Measurements from ENCODE around the gene ALDH3A1.

The ALDH3A1 gene

DNA sequence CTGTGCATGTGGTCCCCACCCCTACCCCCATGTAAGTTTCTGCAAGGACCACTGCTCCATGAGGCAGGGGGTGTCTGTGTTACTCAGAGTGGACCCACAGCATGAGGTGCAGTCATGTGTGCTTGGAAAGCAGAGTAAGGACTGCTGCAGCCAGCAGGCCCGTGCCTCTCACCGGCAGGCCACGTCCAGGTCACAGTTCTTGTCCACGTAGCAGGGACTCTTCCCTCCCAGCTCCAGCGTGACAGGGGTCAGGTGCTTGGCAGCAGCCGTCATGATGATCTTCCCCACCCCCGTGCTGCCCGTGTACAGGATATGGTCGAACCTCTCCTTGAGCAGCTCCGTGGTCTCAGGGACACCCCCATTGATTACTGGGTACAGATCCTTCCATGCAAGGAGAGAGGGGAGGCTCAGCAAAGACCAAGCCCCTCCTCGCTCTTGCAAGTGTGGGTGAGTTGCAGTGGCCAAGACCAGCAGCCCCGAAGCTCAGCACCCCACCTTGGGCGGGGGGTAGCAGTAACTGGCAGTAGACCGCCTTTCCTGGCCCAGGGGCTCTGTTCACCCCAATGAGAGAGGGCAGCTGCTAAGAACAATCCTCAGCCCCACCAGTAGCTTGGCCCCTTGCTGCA lies 6.2 kb downstream of the ALDH3A1 start:
- no peak for DNase-seq (ENCODE audit: low read depth in 3 of 3)

DNA sequence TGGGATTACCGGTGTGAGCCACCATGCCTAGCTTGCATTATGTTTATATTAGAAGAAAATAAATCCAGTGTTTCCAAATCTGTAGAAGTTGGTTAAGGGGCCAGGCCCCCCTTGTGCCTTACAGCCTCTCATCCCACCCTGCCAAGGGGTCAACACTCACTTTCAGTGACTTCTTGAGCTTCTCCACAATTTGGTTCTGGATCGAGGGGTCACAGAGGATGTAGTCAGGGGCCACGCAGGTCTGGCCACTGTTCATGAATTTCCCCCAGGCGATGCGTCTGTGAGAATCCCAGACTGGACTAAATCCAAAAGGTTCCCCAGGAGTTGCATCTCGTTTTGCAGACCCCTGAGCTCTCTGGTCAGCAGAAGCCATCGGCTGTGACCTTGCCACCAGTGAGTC lies 7.2 kb downstream of the ALDH3A1 start:
- DNase-seq (ENCODE audit: low read depth in 3 of 3), result no peak

DNA sequence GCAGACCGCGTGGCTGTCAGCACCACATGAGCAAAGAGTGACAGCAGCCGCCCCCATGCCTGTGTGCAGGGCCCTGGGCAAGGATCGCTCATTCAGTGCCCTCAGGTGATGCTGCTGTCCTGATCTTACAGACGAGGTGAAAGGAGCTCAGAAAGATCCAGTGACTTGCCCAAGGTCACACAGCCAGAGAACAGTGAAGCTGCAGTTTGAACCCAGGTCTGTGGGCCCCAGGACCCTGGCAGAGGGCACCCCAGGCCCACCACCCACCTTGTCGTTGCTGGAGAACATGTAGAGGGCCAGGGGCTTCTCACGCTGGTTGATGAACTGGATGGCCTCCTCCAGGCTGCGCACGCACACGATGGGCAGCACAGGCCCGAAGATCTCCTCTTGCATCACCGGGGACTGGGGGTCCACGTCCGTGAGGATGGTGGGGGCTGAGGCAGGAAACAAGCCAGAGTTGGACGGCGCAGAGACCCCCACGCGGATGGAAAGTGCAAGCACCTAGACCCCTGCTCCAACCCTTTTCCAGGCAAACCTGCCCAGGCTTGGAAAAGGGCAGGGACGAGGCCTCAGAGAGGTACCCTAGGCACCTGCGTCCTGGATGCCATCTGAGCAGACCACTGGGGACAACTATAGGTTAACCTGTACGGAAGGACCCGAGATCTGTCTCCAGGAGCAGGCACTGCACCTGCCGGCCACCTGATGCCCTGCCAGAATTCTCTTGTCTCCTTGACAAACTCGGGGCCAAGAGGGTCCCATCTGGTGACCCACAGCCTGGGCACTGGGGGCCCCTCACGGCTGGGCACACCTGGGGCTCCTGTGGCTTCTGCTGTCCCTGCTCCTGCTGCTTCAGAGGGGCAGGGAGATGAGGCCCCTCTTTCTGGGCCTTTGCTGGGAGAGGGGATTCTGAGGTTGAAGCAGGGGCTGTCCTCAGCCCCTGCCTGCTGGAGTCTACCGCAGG lies 8.6 kb downstream of the ALDH3A1 start:
- no peak for DNase-seq (ENCODE audit: low read depth in 3 of 3)

DNA sequence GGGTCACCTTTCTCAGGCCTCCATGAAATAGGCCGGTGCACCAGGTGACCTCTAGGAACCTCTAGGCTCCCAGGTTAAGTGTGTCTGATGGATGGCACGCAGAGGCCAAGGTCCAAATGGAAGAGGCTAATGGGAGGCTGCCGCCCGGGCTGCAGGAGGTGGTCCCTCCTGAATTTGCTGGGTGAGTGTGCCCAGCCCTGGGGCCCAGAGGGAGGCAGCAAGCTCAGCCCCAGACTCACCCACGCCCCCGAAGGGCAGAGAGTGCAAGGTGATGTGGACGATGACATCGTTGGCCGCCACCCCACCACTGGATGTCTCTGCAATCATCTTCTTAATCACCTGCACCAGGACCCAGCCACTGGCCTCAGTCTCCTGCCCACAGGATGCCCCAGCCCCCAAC lies 9.3 kb downstream of the ALDH3A1 start:
- no peak for DNase-seq (ENCODE audit: low read depth in 3 of 3)

DNA sequence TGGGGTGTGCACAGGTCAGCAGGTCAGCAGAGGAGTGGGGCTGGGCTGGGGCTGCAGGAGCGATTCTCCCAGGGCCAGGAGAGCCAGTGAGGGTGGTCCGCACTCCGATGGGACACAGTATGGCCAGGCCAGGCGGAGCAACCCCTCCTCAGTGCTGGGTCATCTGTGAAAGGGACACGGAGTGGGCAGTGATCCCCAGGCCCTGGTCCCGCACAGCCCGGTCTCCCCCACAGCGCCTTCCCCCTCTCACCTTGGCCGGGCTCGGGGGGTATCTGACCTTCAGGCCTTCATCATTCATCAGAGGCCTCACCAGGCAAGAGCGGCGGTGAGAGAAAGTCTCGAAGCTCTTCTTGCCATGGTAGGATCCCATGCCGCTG lies 10.0 kb downstream of the ALDH3A1 start:
- no peak for DNase-seq (ENCODE audit: low read depth in 3 of 3)

DNA sequence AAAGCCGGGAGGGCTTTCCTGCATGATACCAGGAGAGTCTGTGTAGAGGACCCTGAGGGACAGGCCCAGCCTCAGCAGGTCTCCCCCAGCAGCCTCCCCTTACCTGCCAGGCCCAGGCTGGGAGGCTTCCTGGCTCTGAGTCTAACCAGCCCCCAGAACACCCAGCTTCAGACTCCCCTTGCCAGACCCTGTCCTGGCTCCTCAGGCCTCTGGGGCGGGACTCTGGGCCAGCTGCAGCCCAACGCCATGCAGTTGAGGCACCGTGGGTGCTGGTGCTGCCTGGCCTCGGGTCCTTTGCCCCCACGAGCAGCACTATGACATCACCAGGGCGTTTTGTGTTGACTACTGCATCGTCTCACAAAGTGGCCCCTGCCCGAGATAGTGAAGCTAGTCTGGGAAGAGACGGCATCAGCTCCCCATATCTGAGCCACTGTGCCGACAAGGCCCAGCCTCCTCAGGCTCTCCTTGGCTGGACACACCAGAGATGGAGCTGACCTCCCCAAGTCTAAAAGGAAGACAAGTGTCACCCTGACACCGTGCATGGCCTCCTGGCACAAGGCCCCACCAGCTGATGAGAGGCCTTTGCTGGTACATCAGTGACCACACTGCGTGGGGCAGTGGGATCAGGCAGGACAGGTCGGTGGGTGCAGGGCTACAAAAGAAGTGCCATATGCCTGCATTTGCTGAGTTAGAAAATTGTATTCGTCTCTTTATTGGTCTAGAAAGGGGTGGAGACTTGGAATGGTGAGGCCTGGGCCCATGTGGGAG lies 10.6 kb downstream of the ALDH3A1 start:
- DNase-seq (ENCODE audit: low read depth in 3 of 3), result no peak

DNA sequence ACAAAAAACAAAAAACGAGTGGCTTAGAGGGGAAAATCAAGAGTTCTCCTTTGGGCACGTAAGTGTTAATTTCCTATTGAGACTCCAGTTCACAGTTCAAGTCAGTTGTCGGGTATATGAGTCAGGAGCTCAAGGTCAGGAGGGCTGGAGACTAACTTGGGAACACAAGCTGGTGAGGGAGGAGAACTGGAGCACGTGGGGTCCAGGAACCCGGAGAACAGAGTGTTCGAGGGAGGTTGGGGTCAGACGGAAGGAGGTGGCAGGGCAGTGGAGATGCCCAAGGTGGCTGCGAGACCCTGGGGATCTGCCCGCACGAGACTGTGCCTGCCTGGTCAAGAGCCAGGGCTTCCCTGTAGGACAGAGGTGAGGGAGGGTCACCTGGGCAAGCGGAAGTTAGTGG lies 12.0 kb downstream of the ALDH3A1 start:
- DNase-seq (ENCODE audit: low read depth in 3 of 3), result no peak

DNA sequence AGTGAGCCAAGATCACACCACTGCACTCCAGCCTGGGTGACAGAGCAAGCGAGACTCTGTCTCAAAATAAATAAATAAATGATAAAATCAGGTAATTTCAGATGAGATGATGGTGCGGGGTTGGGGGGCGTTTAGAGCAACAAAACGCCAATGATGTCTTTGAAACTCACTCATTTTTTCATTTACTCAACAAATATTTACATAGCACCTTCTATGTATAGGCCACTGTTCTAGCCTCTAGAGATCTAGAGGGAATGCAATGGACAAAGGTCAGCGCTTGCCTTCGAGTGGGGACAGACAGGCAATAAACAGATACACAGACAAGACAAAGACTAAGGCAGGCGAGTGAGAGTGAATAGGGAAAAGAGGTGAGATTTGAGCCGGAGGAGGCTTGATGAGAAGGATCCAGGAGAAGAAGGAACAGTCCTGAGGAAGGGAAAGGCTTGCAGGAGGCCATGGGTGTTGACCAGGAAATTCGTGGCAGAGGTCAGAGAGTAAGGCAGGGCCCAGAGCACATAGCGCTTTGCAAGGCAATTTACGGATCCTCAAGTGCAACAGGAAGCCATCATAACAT lies 14.1 kb downstream of the ALDH3A1 start:
- no peak for DNase-seq (ENCODE audit: low read depth in 3 of 3)

DNA sequence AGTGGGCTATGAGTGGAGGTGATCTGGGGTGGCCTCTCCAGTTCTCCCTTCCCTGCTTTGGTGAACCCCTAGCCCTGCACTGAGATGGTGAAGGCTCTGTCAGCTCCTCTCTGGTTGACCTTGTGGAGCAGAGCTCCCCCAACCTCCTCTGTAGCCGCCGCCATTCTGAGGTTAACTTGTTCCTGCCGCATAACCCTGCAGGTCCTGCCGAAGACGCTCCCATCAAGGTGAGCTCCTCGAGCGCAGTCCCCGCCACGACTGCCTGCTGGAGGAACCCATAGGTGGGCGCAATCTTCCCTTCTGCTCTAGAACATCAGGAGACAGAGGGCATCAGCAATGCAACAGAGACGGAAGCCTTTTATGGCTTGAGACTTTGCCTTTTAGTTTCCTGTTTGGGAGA lies 16.5 kb downstream of the ALDH3A1 start:
- DNase-seq (ENCODE audit: low read depth in 3 of 3), result no peak

DNA sequence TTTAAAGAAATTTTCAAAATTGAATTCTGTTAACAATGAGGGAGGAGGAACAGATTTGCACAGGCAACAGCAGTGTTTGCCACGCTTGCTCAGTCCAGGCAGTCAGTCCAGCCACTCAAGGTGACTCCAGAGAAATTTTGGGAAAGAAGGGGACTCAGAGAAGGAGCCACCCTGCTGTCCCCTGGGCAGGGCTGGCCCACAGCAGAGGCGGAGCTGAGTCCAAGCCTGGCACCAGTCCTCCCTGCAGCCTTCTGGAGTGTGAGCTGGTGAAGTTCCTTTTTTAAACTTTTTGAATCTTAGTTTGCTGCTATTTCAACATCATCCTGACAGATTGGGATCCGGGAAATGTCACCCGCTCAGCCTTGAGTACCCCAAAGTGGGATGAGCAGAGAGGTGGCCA lies 17.3 kb downstream of the ALDH3A1 start:
- DNase-seq (ENCODE audit: low read depth in 3 of 3), result no peak

DNA sequence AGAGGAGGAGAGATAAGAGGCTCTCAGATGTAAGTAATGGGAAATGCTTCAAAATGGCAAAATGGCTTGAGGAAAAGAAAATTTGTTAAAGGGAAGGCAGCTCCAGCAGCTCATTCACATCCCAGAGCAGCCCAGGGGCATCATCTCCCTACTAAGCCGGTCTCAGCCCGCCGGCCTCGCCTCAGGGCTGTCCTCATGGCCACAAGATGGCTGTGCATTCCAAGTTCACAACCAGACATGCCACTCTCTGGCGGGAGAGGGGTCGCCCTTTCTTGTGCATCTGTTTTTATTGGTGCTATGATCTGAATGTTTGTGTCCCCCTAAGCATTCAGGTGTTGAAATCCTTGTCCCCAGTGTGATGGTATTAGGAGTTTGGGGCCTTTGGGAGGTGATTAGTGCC lies 18.2 kb downstream of the ALDH3A1 start:
- DNase-seq (ENCODE audit: low read depth in 3 of 3), result no peak

DNA sequence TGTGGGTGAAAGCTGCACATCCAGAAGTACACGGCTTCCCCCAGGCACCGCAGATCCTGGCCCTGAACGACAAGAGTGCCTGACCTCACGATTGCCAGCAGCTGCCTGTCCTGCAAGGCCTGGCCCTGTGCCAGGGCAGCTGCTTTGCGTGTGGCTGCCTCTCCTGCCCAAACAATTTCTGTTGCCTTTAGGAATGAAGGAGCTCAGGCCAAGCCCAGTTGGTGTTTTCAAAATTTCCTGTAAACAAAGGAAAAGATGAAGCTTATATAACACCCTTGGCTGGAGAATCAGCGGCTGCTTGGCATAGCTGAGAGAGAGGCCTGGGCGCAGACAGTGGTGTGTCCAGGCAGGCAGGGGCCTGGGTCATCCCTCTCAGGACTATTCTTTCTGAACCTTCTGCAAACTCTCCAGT lies 20.0 kb downstream of the ALDH3A1 start:
- no peak for DNase-seq (ENCODE audit: low read depth in 3 of 3)

DNA sequence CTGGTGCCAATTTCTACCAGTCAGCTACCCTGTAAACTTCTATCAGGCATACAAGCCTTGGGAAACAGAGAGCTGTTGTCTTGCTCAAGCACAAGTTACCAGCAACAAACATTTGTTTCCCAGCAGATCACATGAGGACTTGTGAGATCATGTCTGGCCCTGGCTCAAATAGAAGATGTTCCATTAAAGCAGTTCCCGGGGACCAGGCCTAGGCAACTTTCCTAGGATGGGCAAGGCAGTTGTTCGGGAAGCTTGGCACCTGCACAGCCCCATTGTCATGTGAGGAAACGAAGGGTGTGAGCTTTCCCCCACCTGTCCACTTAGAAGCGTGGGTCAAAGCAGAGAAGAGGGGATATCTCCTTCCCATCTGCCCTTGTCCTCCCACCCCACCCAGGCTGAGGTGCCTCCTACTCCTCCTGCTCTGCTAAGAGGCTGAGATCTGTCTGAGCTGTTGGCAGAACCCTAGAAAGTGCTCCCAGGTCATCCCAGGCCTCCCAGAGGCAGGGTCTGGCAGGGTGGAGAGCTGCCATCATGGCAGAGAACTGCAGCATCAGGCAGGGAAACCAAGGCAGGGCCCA lies 20.5 kb downstream of the ALDH3A1 start:
- no peak for DNase-seq (ENCODE audit: low read depth in 3 of 3)

DNA sequence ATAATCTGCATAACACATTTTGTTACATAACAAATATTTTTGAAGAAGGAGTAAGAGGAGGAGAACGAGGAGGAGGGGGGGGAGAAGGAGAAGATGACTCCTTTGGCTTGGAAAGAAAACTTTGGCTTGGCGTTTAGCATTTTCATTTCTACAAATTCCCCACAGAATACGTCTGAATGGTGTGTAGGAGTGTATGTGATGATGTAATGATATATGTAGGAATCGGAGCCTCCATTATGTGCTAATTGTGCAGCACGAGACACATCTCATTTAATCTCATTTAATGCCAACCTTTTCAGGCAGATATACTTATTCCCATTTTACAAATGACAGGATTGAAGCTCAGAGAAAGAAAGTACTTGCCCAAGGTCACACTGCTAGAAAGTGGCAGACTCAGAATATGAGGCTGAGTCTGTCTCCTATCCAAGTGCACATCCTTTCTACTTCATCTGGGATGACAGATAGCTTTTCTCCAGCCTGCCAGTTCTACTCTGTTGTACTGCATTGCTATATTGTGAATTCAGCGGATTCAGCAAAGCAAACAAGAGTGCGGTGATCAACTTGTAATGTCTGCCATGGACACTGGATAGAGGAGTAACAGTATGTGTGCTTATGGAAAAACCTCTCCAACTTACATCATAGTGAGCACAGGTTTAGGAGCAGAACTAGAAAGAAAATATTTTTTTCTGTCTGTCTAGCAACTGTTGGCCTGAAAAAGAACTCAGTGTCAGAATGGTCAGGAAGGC lies 21.3 kb downstream of the ALDH3A1 start:
- DNase-seq (ENCODE audit: low read depth in 3 of 3), result no peak

DNA sequence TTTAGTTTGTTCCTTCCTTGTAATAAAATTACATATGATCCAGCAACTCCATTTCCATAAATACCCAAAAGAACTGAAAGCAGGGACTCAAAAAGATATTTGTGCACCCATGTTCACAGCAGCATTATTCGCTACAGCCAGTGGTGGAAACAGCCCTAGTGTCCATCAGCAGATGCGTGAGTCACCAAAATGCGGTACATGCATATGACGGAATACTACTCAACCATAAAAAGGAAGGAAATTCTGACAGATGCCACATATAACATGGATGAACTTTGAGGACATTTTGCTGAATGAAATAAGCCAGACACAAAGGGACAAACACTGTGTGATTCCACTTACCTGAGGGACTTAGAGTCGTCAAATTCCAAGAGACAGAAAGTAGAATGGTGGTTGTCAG lies 22.6 kb downstream of the ALDH3A1 start:
- no peak for DNase-seq (ENCODE audit: low read depth in 3 of 3)

DNA sequence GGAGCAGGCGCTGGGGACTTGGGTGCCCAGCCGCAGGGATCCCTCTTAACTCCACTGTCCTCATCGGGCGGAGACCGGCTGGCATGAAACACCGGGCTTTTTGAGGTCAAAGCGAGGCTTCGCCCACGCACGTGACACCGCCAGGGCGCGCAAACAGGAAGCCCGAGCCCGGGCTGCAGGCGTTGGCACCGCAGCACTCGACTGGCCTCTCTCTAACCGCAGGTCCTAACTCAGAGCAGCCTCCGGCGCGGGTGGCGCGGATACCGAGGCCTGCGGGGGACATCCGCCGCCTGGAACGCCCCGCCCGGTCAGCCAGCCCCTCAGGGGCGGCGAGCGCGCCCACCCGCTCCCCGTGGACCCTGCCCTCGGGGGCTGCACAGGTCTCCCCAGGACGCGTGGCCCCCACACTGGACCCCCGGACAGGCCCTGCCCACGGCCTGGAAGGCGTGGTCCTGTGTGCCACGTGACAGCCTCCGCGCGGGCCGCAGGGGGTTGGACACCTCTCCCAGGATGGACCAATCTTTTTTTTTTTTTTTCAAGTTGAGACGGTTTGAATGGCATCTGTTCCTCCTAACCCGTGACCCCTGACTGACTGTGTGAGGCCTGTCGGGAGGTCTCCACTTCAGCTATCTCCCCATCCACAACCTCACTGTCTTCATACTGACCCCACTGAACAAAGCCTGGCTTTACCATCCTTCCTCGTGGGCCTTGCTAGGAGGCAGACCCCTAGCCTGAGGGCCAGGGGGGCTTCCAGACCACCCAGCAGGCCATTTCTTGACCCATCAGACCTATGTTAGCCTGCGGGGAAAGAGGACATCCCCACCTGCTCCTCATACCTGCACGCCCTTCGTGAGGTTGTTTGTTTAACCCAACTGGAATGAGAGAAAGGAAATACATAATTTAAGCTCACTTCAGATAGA lies 23.3 kb downstream of the ALDH3A1 start:
- peak; percentile 7 to 49 (median 24) for DNase-seq (ENCODE audit: low read depth in 3 of 3)

DNA sequence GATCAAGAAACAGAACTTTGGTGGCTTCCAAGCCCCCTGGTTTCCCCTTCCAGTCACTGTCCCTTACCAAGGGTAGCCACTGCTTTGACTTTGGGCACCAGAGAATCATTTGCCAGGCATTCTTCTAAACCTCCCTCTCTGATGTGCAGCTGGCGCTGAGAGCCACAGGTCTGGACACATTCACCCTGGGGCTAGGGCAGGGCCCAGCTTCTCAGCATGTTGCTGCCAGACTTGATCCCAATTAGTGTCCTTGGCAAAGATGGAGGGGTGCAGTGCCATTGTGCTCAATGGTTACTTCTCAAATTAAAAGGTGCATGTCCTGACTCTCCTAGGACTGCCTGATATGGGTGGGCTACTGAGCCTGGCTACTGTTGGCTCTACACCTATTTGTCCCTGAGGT lies 24.1 kb downstream of the ALDH3A1 start:
- no peak for DNase-seq (ENCODE audit: low read depth in 3 of 3)

DNA sequence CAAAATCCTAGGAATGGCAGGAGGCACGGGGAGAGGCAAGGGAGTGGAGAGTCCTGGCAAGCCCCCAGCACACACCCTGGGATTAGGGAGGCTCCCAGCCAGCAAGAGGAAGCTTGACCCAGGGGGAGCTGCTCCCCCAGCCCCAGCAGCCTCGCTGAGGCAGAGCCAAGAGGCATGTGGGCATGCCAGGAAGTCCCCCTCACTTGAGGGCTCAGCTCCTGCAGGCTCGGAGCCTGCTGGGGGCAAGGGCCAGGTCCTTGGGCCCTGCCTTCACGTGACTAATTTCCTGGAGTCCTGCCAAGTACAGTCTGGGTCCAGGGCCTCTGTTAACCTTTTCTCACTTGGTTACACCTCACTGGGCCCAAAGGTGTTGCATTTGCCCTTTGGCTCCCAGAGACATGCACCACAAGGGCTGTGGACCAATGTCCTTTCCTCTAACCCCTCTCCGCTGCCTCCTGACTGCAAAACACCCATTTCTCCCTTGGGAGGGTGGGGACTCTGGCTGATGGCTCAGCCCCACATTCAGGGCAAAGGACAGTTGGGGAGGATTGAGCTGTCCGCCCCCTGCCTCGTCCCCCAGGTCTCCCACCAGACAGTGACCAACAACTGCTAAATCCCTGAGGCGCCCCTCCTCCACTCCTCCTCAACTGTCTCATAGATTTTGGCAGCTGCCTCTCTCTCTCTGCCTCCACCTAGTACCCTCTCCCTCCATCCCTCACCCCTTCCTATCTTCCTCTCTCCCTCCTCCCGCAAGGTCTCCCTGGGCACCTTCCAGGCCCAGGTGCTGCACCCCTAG lies 27.3 kb downstream of the ALDH3A1 start:
- DNase-seq (ENCODE audit: low read depth in 3 of 3), result no peak

DNA sequence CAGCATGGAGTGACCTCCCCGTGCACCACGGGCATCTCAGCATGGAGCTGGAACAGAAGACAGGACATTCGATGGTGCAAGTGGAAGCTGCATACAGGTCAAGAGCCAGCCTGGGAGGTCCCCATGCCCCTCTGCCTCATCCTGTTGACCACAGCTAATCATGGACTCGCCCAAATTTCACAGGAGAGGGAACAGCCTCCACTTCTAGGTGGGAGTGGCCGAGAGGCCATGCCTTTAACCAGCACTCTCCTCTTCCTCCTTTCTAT lies 28.0 kb downstream of the ALDH3A1 start:
- DNase-seq (ENCODE audit: low read depth in 3 of 3), result no peak
